HFF-Myc (cell line): Measurements from ENCODE around the gene SNAP47.

Source experiments
- DNase-seq: peaks from one replicate; pipeline ENCODE4 v3.0.0-alpha.2; 2011; ENCODE audit warnings: low read depth; ENCODE audit errors: extremely low read depth
- H3K4me3 ChIP-seq: replicated peaks from 2 replicates; pipeline ENCODE4 v1.5.1; 2011; ENCODE audit warnings: low read depth, mild to moderate bottlenecking, control low read depth, low read length
- TF ChIP-seq, protein P1 (sequence below): IDR thresholded peaks from 2 replicates; pipeline ENCODE4 v1.5.1; 2012; ENCODE audit warnings: mild to moderate bottlenecking, low read depth, low read length, control low read depth; ENCODE audit errors: missing control alignments

The SNAP47 gene

DNA sequence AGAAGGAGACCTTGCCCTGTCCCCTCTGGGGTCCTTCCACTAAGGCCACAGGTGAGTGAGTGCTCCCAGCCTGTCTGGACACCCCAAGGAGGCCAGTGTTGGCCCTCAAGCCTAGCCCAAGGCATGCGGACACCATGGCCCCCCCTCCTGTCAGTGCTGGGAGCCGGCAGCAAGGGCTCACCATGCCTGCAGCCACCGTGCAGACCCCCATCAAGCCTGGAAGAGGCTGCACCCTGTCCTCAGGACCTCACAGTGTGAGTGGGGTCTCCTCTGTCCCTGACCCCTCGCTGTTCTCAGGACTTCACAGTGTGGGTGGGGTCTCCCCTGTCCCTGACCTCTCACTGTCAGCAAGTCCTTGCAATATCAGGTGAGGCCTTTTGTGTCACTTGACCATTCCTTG lies 47.0 kb downstream of the SNAP47 start:
- TF ChIP-seq, protein P1, sequence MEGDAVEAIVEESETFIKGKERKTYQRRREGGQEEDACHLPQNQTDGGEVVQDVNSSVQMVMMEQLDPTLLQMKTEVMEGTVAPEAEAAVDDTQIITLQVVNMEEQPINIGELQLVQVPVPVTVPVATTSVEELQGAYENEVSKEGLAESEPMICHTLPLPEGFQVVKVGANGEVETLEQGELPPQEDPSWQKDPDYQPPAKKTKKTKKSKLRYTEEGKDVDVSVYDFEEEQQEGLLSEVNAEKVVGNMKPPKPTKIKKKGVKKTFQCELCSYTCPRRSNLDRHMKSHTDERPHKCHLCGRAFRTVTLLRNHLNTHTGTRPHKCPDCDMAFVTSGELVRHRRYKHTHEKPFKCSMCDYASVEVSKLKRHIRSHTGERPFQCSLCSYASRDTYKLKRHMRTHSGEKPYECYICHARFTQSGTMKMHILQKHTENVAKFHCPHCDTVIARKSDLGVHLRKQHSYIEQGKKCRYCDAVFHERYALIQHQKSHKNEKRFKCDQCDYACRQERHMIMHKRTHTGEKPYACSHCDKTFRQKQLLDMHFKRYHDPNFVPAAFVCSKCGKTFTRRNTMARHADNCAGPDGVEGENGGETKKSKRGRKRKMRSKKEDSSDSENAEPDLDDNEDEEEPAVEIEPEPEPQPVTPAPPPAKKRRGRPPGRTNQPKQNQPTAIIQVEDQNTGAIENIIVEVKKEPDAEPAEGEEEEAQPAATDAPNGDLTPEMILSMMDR = no peak

DNA sequence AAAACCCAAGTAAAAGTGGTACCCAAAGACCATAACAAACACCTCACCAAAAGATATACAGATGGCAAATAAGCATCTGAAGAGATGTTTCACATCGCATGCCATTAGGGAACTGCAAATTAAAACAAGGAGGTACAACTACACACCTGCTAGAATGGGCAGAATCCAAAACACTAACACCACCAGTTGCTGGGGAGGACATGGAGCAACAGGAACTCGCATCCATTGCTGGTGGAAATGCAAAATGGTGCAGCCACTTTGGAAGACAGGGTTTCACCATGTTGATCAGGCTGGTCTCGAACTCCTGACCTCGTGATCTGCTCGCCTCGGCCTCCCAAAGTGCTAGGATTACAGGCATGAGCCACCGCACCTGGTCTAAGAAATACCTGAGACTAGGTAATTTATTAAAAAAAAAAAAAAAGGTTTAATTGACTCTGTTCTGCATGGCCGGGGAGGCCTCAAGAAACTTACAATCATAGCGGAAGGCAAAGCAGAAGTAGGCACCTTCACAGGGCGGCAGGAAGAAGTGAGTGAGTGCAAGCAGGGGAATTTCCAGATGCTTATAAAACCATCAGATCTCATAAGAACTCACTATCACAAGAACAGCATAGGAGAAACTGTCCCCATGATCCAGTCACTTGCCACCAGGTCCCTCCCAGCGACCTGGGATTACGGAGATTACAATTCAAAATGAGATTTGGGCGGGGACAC lies 50.0 kb downstream of the SNAP47 start:
- TF ChIP-seq, protein P1 = no peak
- no peak overlapping the region for H3K4me3 ChIP-seq
- no peak for DNase-seq

More for the DNA sequence above, 47.0 kb downstream of the SNAP47 start:
- DNase-seq = no peak
- no peak overlapping the region for H3K4me3 ChIP-seq

- TF ChIP-seq, protein P1 = no peak
- H3K4me3 ChIP-seq = no peak overlapping the region
- DNase-seq = no peak
These were observed 50.8 kb downstream of the SNAP47 start for GRCh38 chr1:227785805-227786671.

DNA sequence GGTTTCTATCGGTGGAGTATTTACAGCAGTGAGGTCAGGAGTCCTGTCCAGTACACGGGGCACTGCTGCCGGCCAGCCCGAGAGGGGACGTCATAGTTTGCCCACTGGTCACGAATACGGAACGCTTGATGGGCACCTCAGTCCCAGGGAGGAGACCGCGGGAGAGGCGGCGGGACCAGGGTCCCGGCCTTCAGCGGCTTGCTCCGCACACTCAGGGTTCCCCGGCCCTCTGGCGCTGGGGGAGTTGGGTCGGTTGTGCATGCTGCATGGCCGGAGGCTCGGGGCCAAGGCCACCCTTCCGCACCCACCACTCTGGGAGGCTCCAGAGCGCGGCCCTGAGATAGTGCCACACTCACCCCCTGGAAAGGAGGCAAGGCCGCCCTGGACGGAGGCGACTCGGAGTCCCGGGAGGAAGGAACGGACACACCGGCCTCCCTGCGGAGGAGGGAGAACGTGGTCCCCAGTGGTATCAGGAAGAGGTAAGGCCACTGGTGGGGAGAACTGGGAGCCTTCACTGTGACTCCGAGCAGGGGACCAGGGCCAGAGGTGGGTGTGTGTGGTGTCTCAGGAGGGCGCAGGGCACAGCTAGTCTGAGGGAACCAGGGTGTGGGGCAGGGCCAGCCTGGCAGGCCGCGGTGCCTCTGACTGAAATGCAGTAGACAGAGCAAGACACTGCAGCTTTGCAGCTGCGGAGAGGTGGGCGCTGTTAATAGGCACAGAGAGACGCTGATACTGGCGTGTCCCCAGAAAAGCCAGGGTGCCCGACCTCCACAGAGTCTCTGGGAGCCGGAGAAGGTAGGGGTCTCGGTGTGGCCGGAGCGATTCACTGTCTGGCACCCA lies 51.7 kb downstream of the SNAP47 start:
- H3K4me3 ChIP-seq = peak overlapping the region; percentile 96
- TF ChIP-seq, protein P1 = no peak
- DNase-seq = no peak

DNA sequence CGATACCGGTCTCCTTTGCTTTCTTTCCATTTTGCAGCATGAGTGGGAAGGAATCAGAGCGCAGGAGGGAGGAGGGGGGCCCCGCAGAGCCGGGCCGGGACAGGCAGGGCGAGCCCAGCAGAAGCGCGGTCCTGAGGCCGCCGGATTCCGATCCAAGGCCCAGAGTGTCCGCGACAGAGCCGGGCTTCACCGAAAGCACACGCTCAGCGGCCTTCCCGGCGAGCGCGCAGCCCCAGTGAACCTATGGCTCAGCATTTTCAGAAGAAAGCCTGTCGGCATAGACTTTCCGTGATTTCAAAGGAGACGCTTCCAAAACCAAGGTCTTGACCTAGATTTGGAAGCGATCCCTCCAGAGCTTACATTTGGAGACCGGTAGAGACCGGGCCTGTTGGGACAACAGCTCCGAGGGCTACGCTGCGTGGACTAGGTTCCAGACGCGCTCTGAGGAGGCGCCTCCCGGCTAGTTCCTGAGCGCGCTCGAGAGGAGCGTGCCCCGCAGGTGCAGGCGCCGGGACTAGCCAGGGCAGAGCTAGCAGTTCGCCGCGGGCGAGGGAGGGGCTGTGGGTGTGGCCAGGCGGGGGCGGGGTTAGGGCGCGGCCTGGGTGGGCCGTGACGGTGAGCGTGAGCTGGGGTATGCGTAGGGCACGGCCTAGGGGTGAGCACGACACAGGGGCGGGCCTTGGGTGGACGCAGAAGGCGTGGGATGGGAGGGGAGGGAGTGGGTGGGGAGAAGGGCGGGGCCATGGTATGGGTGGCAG lies 52.5 kb downstream of the SNAP47 start:
- TF ChIP-seq, protein P1 = no peak
- DNase-seq = peak; percentile 89

More for the DNA sequence above, 52.5 kb downstream of the SNAP47 start:
- peak overlapping the region; percentile 96 for H3K4me3 ChIP-seq
